WTC11 (cell line): ENCODE data around the gene DEPDC4. TPM values are rescaled to one million over a fixed set of nuclear protein-coding genes. Genes with fewer than 3 reads are reported as not detected.

ENCODE experiments used
- ATAC-seq: fragments of 200-7000 bp; cut with Tn5 transposase; 2 replicates; pipeline ENCODE4 v1.10.0; 2021; ENCODE audit warnings: mild to moderate bottlenecking, moderate library complexity
- CTCF ChIA-PET: fragments of 300-600 bp; sonication (Branson Sonifier 250); formaldehyde crosslinking; loops from one replicate; lab custom pipeline; 2021; ENCODE audit warnings: antibody characterized with exemption; lab: Charles Lee
- POLR2A ChIA-PET: fragments of 350-600 bp; sonication (Branson Sonifier 250); formaldehyde crosslinking; loops from one replicate; lab custom pipeline; 2021; ENCODE audit warnings: antibody characterized with exemption; lab: Charles Lee
- DNase-seq: peaks from one replicate; pipeline ENCODE4 v3.0.0; 2021; ENCODE audit warnings: low spot score
- H3K27ac Mint-ChIP-seq: 2 replicates; pipeline ENCODE4 v1.8.0; 2021; ENCODE audit warnings: mixed read lengths
- H3K27me3 Mint-ChIP-seq: 2 replicates; pipeline ENCODE4 v1.8.0; 2021; ENCODE audit warnings: low read depth, mild to moderate bottlenecking, moderate library complexity, mixed read lengths
- H3K36me3 Mint-ChIP-seq: 2 replicates; pipeline ENCODE4 v1.8.0; 2021; ENCODE audit warnings: mixed read lengths
- H3K4me1 Mint-ChIP-seq: 2 replicates; pipeline ENCODE4 v1.8.0; 2022; ENCODE audit warnings: mixed read lengths
- H3K4me3 Mint-ChIP-seq: 2 replicates; pipeline ENCODE4 v1.8.0; 2021; ENCODE audit warnings: mild to moderate bottlenecking, moderate library complexity, mixed read lengths
- H3K9me3 Mint-ChIP-seq: 2 replicates; pipeline ENCODE4 v1.8.0; 2021; ENCODE audit warnings: mixed read lengths
- ATF2 ChIP-seq: sonication (generic); formaldehyde crosslinking; IDR thresholded peaks from 2 replicates; pipeline ENCODE4 v1.8.1; 2022; ENCODE audit warnings: low read depth, missing genetic modification reagents, borderline replicate concordance
- CBFB ChIP-seq: sonication (generic); formaldehyde crosslinking; IDR thresholded peaks from 2 replicates; pipeline ENCODE4 v1.8.1; 2022; ENCODE audit warnings: mild to moderate bottlenecking, low read depth, missing genetic modification reagents
- CREB1 ChIP-seq: sonication (generic); formaldehyde crosslinking; IDR thresholded peaks from 2 replicates; pipeline ENCODE4 v1.8.0; 2023; ENCODE audit warnings: mild to moderate bottlenecking, missing genetic modification reagents
- E2F5 ChIP-seq: sonication (generic); formaldehyde crosslinking; IDR thresholded peaks from 2 replicates; pipeline ENCODE4 v1.8.1; 2022; ENCODE audit warnings: mild to moderate bottlenecking, moderate library complexity, missing genetic modification reagents
- EMX1 ChIP-seq: fragments of 250-450 bp; sonication (Bioruptor Pico); IDR thresholded peaks from 2 replicates; pipeline ENCODE4 v1.8.0; 2021; ENCODE audit warnings: mild to moderate bottlenecking
- GABPB1 ChIP-seq: sonication (generic); formaldehyde crosslinking; IDR thresholded peaks from 2 replicates; pipeline ENCODE4 v1.8.1; 2023; ENCODE audit warnings: mild to moderate bottlenecking, missing genetic modification reagents
- GRHL2 ChIP-seq: fragments of 250-450 bp; sonication (Bioruptor Pico); IDR thresholded peaks from 2 replicates; pipeline ENCODE4 v1.8.0; 2022; ENCODE audit warnings: mild to moderate bottlenecking, moderate library complexity; ENCODE audit not compliant: insufficient replicate concordance, severe bottlenecking
- KAT7 ChIP-seq: sonication (generic); formaldehyde crosslinking; IDR thresholded peaks from 2 replicates; pipeline ENCODE4 v1.8.1; 2023; ENCODE audit warnings: missing genetic modification reagents, mild to moderate bottlenecking, borderline replicate concordance
- MYBL2 ChIP-seq: sonication (generic); formaldehyde crosslinking; IDR thresholded peaks from 2 replicates; pipeline ENCODE4 v1.8.1; 2023; ENCODE audit warnings: mild to moderate bottlenecking, moderate library complexity, missing genetic modification reagents
- NFATC4 ChIP-seq: fragments of 250-450 bp; sonication (Bioruptor Pico); IDR thresholded peaks from 2 replicates; pipeline ENCODE4 v1.9.0; 2021; ENCODE audit warnings: mild to moderate bottlenecking
- NFYB ChIP-seq: sonication (generic); formaldehyde crosslinking; conservative IDR thresholded peaks from 2 replicates; pipeline ENCODE4 v1.8.0; 2022; ENCODE audit warnings: low read depth, missing genetic modification reagents
- SOX15 ChIP-seq: fragments of 250-450 bp; sonication (Bioruptor Pico); IDR thresholded peaks from 2 replicates; pipeline ENCODE4 v1.9.0; 2021; ENCODE audit warnings: mild to moderate bottlenecking
- SP1 ChIP-seq: sonication (generic); formaldehyde crosslinking; conservative IDR thresholded peaks from 2 replicates; pipeline ENCODE4 v1.8.1; 2022; ENCODE audit warnings: missing genetic modification reagents
- TCF7 ChIP-seq: sonication (generic); formaldehyde crosslinking; IDR thresholded peaks from 2 replicates; pipeline ENCODE4 v1.8.0; 2022; ENCODE audit warnings: mild to moderate bottlenecking, low read depth, missing genetic modification reagents, moderate library complexity
- ZNF121 ChIP-seq: sonication (generic); formaldehyde crosslinking; IDR thresholded peaks from 2 replicates; pipeline ENCODE4 v1.8.0; 2023; ENCODE audit warnings: missing genetic modification reagents
- ZNF281 ChIP-seq: sonication (generic); formaldehyde crosslinking; IDR thresholded peaks from 2 replicates; pipeline ENCODE4 v1.8.0; 2023; ENCODE audit warnings: mild to moderate bottlenecking, missing genetic modification reagents
- ZSCAN18 ChIP-seq: fragments of 250-450 bp; sonication (Bioruptor Pico); IDR thresholded peaks from 2 replicates; pipeline ENCODE4 v2.1.2; 2022; ENCODE audit warnings: mild to moderate bottlenecking, moderate library complexity
- total RNA-seq: library from RNA; stranded (reverse); gene quantifications from 3 replicates; pipeline ENCODE4 v1.2.3, GENCODE V29; 2021
- TF ChIP-seq, protein P1 (sequence below): sonication (generic); formaldehyde crosslinking; IDR thresholded peaks from 2 replicates; pipeline ENCODE4 v1.8.0; 2022; ENCODE audit warnings: missing genetic modification reagents
- TF ChIP-seq, protein P2 (sequence below): sonication (generic); formaldehyde crosslinking; IDR thresholded peaks from 2 replicates; pipeline ENCODE4 v1.8.0; 2022; ENCODE audit warnings: mild to moderate bottlenecking, missing genetic modification reagents
- TF ChIP-seq, protein P3 (sequence below): fragments of 250-450 bp; sonication (Bioruptor Pico); IDR thresholded peaks from 2 replicates; pipeline ENCODE4 v1.9.0; 2021; ENCODE audit warnings: mild to moderate bottlenecking, borderline replicate concordance

Gene DEPDC4
- total RNA-seq, 1 experiment from 2014 or later: 5.5 TPM

- TF ChIP-seq GABPB1 (CRISPR knock-in tag) (peak; percentile 39; the same call in 1 of the 2 replicates), ZNF281 (no peak), ZSCAN18 (CRISPR knock-in tag) (no peak), GRHL2 (no peak), CBFB (no peak), TCF7 (no peak), NFATC4 (no peak), ATF2 (CRISPR knock-in tag) (no peak)
- TF ChIP-seq, protein P1, sequence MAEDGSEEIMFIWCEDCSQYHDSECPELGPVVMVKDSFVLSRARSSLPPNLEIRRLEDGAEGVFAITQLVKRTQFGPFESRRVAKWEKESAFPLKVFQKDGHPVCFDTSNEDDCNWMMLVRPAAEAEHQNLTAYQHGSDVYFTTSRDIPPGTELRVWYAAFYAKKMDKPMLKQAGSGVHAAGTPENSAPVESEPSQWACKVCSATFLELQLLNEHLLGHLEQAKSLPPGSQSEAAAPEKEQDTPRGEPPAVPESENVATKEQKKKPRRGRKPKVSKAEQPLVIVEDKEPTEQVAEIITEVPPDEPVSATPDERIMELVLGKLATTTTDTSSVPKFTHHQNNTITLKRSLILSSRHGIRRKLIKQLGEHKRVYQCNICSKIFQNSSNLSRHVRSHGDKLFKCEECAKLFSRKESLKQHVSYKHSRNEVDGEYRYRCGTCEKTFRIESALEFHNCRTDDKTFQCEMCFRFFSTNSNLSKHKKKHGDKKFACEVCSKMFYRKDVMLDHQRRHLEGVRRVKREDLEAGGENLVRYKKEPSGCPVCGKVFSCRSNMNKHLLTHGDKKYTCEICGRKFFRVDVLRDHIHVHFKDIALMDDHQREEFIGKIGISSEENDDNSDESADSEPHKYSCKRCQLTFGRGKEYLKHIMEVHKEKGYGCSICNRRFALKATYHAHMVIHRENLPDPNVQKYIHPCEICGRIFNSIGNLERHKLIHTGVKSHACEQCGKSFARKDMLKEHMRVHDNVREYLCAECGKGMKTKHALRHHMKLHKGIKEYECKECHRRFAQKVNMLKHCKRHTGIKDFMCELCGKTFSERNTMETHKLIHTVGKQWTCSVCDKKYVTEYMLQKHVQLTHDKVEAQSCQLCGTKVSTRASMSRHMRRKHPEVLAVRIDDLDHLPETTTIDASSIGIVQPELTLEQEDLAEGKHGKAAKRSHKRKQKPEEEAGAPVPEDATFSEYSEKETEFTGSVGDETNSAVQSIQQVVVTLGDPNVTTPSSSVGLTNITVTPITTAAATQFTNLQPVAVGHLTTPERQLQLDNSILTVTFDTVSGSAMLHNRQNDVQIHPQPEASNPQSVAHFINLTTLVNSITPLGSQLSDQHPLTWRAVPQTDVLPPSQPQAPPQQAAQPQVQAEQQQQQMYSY (CRISPR knock-in tag): no peak
- TF ChIP-seq, all 79 proteins: peak for 12
Measured at GRCh38 chr12:100199347-100200149, 67.3 kb downstream of the DEPDC4 start (continued).

DNA sequence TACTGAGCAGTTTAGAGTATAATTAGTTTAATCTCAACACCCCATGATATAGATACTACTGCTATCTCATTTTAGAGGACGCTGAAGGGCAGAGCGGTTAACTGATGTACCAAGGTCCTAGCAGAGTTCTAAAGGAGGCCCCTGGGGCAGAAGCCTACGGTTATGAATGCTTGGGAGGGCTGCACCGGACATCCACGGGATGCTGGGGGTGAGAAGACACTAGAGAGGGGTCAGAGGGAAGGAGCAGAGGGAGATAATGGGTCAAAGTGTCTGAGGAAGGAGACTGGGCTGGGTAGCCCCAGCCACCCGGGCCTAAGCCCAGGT is 67.9 kb downstream of the DEPDC4 start:
- Mint-ChIP-seq H3K27ac (peak overlapping the region; percentile 87; the same call in 1 of the 2 replicates), H3K9me3 (no peaks in the 10 kb centered on the region), H3K27me3 (no peaks in the 10 kb centered on the region), H3K4me3 (peak overlapping the region; percentile 99), H3K4me1 (peaks cover 12% of the 10 kb centered on the region; the same call in 1 of the 2 replicates), H3K36me3 (peaks cover 14% of the 10 kb centered on the region)
- no peak for DNase-seq
- ChIA-PET POLR2A (no interaction called here), CTCF (interaction anchor here (2.5 kb wide), 1 partner anchor 45 kb away, joined by 23 read pairs; no protein-coding TSS in a partner anchor)
- peak; percentile 5; the same call in 1 of the 2 replicates for ATAC-seq
- no peak for TF ChIP-seq KAT7 (CRISPR knock-in tag)
- no peak for TF ChIP-seq ZNF121
- no peak for TF ChIP-seq ATF2 (CRISPR knock-in tag)
- no peak for TF ChIP-seq EMX1 (CRISPR knock-in tag)
- no peak for TF ChIP-seq SP1
- no peak for TF ChIP-seq NFYB (CRISPR knock-in tag)
- no peak for TF ChIP-seq MYBL2 (CRISPR knock-in tag)
- TF ChIP-seq E2F5: no peak
- TF ChIP-seq CREB1: no peak
- TF ChIP-seq, protein P2, sequence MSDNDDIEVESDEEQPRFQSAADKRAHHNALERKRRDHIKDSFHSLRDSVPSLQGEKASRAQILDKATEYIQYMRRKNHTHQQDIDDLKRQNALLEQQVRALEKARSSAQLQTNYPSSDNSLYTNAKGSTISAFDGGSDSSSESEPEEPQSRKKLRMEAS (CRISPR knock-in tag): no peak
- TF ChIP-seq SOX15 (CRISPR knock-in tag): no peak
- TF ChIP-seq, protein P3, sequence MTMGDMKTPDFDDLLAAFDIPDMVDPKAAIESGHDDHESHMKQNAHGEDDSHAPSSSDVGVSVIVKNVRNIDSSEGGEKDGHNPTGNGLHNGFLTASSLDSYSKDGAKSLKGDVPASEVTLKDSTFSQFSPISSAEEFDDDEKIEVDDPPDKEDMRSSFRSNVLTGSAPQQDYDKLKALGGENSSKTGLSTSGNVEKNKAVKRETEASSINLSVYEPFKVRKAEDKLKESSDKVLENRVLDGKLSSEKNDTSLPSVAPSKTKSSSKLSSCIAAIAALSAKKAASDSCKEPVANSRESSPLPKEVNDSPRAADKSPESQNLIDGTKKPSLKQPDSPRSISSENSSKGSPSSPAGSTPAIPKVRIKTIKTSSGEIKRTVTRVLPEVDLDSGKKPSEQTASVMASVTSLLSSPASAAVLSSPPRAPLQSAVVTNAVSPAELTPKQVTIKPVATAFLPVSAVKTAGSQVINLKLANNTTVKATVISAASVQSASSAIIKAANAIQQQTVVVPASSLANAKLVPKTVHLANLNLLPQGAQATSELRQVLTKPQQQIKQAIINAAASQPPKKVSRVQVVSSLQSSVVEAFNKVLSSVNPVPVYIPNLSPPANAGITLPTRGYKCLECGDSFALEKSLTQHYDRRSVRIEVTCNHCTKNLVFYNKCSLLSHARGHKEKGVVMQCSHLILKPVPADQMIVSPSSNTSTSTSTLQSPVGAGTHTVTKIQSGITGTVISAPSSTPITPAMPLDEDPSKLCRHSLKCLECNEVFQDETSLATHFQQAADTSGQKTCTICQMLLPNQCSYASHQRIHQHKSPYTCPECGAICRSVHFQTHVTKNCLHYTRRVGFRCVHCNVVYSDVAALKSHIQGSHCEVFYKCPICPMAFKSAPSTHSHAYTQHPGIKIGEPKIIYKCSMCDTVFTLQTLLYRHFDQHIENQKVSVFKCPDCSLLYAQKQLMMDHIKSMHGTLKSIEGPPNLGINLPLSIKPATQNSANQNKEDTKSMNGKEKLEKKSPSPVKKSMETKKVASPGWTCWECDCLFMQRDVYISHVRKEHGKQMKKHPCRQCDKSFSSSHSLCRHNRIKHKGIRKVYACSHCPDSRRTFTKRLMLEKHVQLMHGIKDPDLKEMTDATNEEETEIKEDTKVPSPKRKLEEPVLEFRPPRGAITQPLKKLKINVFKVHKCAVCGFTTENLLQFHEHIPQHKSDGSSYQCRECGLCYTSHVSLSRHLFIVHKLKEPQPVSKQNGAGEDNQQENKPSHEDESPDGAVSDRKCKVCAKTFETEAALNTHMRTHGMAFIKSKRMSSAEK (CRISPR knock-in tag): no peak
